HepG2 (cell line): ENCODE measurements around the gene MCM3AP. TPM values are rescaled to one million over a fixed set of nuclear protein-coding genes. Genes with fewer than 3 reads are reported as not detected.
A peak's percentile ranks its signal among the peaks of the same experiment; 100 is the strongest.

Experiments
- ARID4A ChIP-seq: sonication (generic); formaldehyde crosslinking; IDR thresholded peaks from 2 replicates; pipeline ENCODE4 v1.5.0; 2020; ENCODE audit warnings: mild to moderate bottlenecking, missing genetic modification reagents, borderline replicate concordance
- ATF2 ChIP-seq: sonication (generic); formaldehyde crosslinking; IDR thresholded peaks from 2 replicates; pipeline ENCODE4 v1.4.0; 2020; ENCODE audit warnings: missing genetic modification reagents
- BCLAF1 ChIP-seq: fragments of 450-650 bp; IDR thresholded peaks from 2 replicates; pipeline ENCODE4 v1.6.1; 2017; ENCODE audit warnings: mild to moderate bottlenecking
- CENPBD1 ChIP-seq: sonication (generic); formaldehyde crosslinking; IDR thresholded peaks from 2 replicates; pipeline ENCODE4 v1.8.0; 2022; ENCODE audit warnings: missing genetic modification reagents, low read depth, mild to moderate bottlenecking, borderline replicate concordance
- CENPX ChIP-seq: sonication (generic); formaldehyde crosslinking; IDR thresholded peaks from 2 replicates; pipeline ENCODE4 v1.9.0; 2021; ENCODE audit warnings: mild to moderate bottlenecking, missing genetic modification reagents, moderate library complexity
- HNF4G ChIP-seq, 2 experiments: sonication (generic) in 1 of 2; formaldehyde crosslinking in 1 of 2; IDR thresholded peaks; 2 replicates each; pipeline versions ENCODE4 v1.4.0 to v1.6.1; 2011 to 2020; ENCODE audit warnings: borderline replicate concordance in 2 of 2, low read depth in 2 of 2, mild to moderate bottlenecking in 2 of 2, low read length in 1 of 2, missing genetic modification reagents in 1 of 2, moderate library complexity in 1 of 2
- ISL2 ChIP-seq: sonication (generic); formaldehyde crosslinking; IDR thresholded peaks from 2 replicates; pipeline ENCODE4 v1.5.0; 2020; ENCODE audit warnings: missing genetic modification reagents
- LRRFIP1 ChIP-seq: sonication (generic); formaldehyde crosslinking; conservative IDR thresholded peaks from 2 replicates; pipeline ENCODE4 v1.4.0; 2020; ENCODE audit warnings: missing genetic modification reagents
- MBNL3 ChIP-seq: fragments of 250-450 bp; sonication (Bioruptor Pico); conservative IDR thresholded peaks from 2 replicates; pipeline ENCODE4 v1.8.0; 2022; ENCODE audit warnings: mild to moderate bottlenecking, inconsistent platforms
- MED1 ChIP-seq: sonication (generic); formaldehyde crosslinking; IDR thresholded peaks from 2 replicates; pipeline ENCODE4 v1.4.0; 2020; ENCODE audit warnings: missing genetic modification reagents
- PHF20 ChIP-seq: sonication (generic); formaldehyde crosslinking; IDR thresholded peaks from 2 replicates; pipeline ENCODE4 v1.5.0; 2020; ENCODE audit warnings: mild to moderate bottlenecking, missing genetic modification reagents
- RXRA ChIP-seq: sonication (generic); formaldehyde crosslinking; IDR thresholded peaks from 2 replicates; pipeline ENCODE4 v1.5.1; 2020; ENCODE audit warnings: missing genetic modification reagents
- SMAD3 ChIP-seq: sonication (generic); formaldehyde crosslinking; IDR thresholded peaks from 2 replicates; pipeline ENCODE4 v1.4.0; 2020; ENCODE audit warnings: missing genetic modification reagents
- ZNF430 ChIP-seq: sonication (generic); formaldehyde crosslinking; IDR thresholded peaks from 2 replicates; pipeline ENCODE4 v1.9.0; 2021; ENCODE audit warnings: mild to moderate bottlenecking, missing genetic modification reagents
- ZNF569 ChIP-seq: sonication (generic); formaldehyde crosslinking; IDR thresholded peaks from 2 replicates; pipeline ENCODE4 v1.5.0; 2020; ENCODE audit warnings: mild to moderate bottlenecking, missing genetic modification reagents, moderate library complexity, borderline replicate concordance
- polyA plus RNA-seq, 8 experiments: library from polyadenylated mRNA; depleted of rRNA in 3 of 8; stranded (reverse) in 7 of 8; unstranded in 1 of 8; fragments of >200 nt; fragmentation: Illumina TruSeq in 4 of 8; extraction: Trizol in 4 of 8; gene quantifications; 2 replicates each; pipeline versions ENCODE4 v1.2.1 to v1.2.3, GENCODE V29; 2011 to 2016; ENCODE audit warnings: low read depth in 4 of 8, missing spikeins in 1 of 8, mixed read lengths in 1 of 8; ENCODE audit not compliant: insufficient read depth in 1 of 8
- total RNA-seq, 5 experiments: library from RNA; depleted of rRNA; stranded (reverse); fragments of >200 nt; fragmentation: Illumina TruSeq; extraction: Trizol; gene quantifications; 2 replicates each; pipeline ENCODE4 v1.2.3, GENCODE V29; 2016; ENCODE audit warnings: low read depth in 1 of 5

The MCM3AP gene
- total and polyA plus RNA-seq, 2 of the 13 experiments (the other 11 are each of a cell fraction or from before 2014, with no cell fraction given) = 27.0 to 54.7 TPM

- TF ChIP-seq ATF2 (CRISPR knock-in tag) = no peak
- 0 out of 2 replicates have a peak, but pooled peaks have one; percentile 10 for TF ChIP-seq ZNF430 (CRISPR knock-in tag)
- TF ChIP-seq LRRFIP1 (CRISPR knock-in tag) = no peak
- TF ChIP-seq SMAD3 = no peak
- TF ChIP-seq ARID4A (CRISPR knock-in tag) = no peak
- no peak for TF ChIP-seq CENPX (CRISPR knock-in tag)
- no peak for TF ChIP-seq CENPBD1 (CRISPR knock-in tag)
- no peak for TF ChIP-seq ZNF569
- no peak for TF ChIP-seq BCLAF1
- TF ChIP-seq ISL2 (CRISPR knock-in tag) = 0 out of 2 replicates have a peak, but pooled peaks have one; percentile 12
- no peak for TF ChIP-seq MBNL3 (CRISPR knock-in tag)
- no peak for TF ChIP-seq RXRA (CRISPR knock-in tag)
- TF ChIP-seq HNF4G (IDR thresholded peaks at IDR 0.05; ENCODE audit: borderline replicate concordance, low read depth, low read length) = no peak
- no peak for TF ChIP-seq HNF4G (CRISPR knock-in tag; IDR thresholded peaks at IDR 0.05; ENCODE audit: borderline replicate concordance, low read depth)
- TF ChIP-seq PHF20 = 0 out of 2 replicates have a peak, but pooled peaks have one; percentile 9
- TF ChIP-seq MED1 (CRISPR knock-in tag) = no peak
Observed at GRCh38 chr21:46322351-46323226, 37.2 kb upstream of the MCM3AP start (continued).
